NCI-H748 (cell line): Measurements from ENCODE around the gene RNASE9.
"Not testable (repeated sequence)": the region's sequence is repeated elsewhere in the genome, so short reads cannot be mapped to it uniquely, and the experiment has no call there.

Source experiments
- DNase-seq: peaks from one replicate; lab custom pipeline; 2025; ENCODE audit not compliant: unreplicated experiment; lab: John Stamatoyannopoulos, UW

RNASE9 gene

GRCh38 chr14:20560961-20561360, at the start of gene RNASE9:
RNASE9 (minus strand) TSS chr14:20561047.
- DNase-seq, result no peak

GRCh38 chr14:20610002-20610765, 49.3 kb upstream of the RNASE9 start:
- peak; percentile 83 for DNase-seq

DNA sequence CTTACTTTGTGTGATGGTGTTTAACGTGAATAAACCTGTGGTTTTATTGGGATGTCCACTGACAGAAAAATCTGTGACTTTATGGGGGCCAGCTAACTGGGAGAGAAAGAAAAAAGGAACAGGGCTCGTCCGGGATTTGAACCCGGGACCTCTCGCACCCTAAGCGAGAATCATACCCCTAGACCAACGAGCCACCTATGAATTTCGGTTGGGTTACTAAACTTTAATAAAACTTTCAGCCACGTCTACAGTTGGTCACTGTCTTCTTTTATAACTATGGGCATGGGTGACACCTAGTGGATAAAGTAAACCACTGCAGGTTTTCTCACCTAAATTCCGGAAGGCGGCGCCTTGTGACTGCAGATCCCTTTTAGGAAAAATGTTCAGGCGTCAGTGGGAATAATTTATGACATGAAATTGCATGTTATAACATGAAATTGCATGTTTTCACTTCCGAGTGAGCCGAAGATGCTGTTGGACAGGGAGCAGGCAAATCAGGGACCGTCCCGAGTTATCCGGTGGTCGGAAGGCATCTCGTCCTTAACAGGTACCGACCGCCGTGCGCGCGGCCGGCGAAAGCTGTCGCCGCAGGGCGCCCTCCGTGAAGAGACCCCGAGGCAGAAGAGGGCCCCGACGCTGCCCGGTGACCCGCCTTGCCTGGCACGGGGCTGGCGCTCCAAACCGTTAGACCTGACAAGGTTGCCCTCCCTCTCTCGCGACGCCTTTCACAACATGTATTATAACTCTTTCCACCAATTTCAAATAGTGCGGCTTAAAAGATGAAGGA, 48.6 kb upstream of the RNASE9 start:
- peak; percentile 82 for DNase-seq

GRCh38 chr14:20608383-20609110, 47.7 kb upstream of the RNASE9 start:
- DNase-seq, result no peak

DNA sequence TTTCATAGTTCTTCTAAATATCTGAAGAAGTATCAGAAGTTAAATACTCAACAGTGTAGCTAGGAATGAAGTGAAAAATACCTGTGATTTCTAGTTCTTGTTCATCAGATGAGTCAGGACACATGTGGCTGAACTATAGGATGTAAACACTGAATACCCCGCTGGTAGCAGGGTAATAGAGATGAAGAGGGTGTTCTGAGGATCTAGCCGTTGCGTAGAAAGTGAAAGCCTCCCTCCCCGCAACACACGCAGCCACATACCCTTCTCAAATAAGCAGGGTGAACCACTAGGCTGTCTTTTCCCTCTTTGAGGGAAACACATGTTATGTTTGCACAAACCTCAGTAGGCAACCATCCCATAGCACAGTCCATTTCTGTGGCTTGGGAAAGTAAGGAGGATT, 46.8 kb upstream of the RNASE9 start:
- no peak for DNase-seq

DNA sequence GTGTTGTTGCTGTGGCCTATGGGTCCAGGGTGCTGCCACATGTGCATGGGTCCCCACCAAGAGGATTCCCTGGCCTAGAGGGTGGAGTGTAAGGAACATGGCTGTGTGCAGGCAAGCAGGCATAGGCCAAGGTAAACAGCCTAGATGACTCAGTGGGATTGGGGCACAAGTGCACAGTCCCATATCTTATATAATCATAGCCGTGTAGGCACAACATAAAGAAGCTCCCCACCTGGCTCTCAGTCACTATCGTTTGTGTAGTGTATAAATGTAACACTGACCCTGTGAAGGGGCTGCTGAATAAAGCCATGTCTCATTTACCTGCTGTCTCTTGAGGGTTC, 46.0 kb upstream of the RNASE9 start:
- no peak for DNase-seq

DNA sequence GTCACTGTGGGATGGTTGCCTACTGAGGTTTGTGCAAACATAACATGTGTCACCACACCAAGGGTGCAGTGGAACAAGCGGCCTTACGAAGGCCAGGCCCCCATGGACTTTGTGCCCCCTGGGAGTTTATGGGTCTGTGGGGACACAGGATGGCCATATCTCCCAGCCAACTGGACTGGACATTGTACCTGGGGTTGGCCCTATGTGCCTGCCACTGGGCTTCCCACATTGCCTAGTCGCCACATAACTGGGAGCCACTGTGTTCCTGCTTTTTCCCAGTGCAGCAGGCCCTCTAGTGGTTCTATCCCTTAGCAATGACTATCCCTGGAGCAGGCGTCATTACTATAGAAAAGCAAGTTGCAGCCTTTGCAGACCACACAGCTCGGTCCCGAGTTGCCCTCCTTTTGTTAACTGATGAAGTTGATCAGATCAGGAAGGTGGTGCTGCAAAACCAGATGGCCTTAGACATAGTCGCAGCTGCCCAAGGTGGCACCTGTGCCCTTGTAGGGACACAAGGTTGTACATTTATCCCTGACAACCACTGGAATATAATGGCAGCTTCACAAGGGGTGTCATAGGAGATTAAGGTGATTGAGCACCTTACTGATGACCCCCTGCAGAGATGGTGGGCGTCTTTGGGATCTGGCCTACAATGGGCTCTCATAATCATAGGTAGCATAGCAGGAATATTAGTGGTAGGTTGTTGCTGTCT, 45.5 kb upstream of the RNASE9 start:
- DNase-seq, result peak; percentile 51

DNA sequence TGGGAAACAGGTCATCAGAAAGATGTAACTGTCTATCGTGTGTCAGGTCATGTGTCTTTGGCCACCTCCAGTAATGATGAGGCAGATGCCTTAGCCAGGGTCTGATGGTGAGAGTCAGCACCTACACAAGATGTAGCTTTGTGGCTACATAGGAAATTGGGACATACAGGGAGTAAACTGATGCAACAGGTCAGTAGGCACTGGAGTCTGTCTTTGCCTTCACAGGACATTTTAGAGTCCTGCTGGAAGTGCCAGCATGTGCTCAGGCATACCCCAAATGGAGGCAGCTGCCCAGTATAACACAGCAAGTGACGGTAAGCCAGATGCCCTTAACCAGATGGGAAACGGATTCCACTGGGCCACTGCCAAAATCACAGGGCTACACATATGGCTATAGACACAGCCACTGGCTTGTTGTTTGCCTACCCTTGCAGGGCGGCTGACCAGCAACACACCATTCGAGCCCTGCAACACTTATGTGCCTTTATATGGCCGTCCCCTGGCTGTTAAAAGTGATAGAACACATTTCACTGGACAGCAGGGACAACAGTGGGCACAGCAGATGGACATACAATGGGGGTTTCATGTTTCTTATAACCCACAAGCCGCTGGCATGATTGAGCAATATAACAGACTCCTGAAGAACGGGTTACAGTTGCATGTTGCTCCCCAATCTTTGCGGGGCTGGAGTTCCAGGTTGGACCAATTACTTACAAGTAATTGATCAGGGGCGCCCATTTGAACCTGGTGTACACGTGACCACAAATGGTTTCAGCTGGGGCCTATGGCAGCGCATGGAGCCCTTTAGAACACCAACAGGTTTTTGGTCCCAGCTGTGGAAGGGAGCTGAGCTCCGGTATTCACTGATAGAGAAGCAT, 43.2 kb upstream of the RNASE9 start:
- DNase-seq, result no peak

DNA sequence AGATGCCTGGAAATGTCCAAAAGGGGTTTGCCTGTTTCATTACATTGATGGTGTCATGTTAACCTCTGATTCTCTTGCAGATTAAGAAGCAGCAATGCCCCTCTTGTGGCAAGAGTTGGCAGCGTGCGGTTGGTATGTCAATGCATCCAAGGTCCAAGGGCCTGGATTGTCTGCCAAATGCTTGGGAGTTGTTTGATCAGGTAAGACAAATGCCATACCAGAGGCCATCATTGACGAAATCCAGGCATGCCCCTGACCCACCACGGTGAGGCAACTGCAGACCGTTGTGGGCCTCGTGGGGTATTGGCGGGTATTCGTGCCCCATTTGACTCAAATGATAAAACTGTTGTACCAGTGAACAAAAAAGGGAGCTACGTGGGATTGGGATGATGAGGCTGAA, 41.7 kb upstream of the RNASE9 start:
- DNase-seq, result no peak

GRCh38 chr14:20601522-20601921, 40.7 kb upstream of the RNASE9 start:
- DNase-seq, result no peak

DNA sequence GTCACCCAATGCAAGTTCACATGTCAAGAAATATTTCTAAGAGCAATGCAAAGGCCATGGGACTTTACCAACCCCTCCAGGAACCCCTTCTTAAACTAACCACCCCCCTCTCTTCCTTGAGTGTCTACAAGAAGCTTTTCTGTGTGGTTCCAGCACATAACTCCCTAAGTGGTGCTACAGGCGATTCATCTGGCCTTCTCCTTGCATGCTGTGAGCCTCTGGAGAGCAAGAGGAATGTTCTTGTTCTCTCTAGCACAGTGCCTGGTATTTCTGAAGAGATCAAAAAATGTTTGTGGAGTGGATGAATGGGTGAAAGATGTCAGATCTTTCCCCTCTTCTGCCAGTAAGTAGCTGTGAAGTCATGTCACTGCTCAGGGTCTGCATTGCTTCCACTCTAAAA, 36.3 kb upstream of the RNASE9 start:
- DNase-seq, result no peak

GRCh38 chr14:20595726-20596125, 34.9 kb upstream of the RNASE9 start:
- DNase-seq, result not testable (repeated sequence)

DNA sequence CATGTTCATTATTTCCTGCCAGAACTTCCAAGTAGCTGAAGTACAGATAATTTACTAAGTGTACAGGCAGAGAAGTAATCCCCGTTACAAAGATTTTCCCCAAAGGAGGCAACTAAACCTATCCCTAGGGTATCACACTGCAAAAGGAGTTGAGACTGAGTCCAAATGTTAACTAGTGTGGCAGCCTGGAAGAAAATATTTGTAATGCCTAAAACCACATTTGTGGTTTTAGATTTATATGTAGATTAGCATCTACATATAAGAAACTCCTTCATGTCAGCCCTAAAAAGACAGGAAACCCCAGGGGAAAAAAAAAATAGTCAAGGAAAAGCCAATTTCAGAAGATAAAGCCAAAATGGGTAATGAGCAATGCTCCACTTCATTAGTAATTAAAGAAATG, 31.7 kb upstream of the RNASE9 start:
- no peak for DNase-seq

DNA sequence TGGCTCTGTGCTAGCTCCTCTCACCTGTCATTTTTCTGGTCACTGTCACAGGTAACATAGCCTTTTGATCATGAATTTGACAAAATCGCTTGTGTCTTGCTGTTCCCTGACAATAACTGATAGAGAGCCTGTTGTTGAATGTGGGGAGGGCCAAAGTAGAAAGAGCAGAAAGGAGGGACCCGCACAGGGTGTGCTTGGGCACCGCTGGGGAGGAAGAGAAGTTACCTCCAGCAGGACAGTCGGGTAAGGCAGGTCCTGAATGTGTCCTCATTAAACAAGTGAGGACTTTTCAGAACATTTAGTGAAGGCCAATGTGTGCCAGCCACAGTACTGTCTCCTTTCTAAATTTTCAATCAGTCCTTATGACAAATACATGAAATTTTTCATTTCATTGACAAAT, 30.4 kb upstream of the RNASE9 start, which contains the start of gene RNASE12:
TSS of gene RNASE12 (minus strand) at position 142 of the 400 bp plus-strand sequence. CDS start 653 bp downstream, outside the sequence.
- no peak for DNase-seq

GRCh38 chr14:20587489-20588154, 26.8 kb upstream of the RNASE9 start, which contains the start of gene RNASE11:
RNASE11 (minus strand) TSS chr14:20588001.
- DNase-seq, result no peak

- no peak for DNase-seq
Measured at GRCh38 chr14:20583908-20584307, 23.1 kb upstream of the RNASE9 start.

DNA sequence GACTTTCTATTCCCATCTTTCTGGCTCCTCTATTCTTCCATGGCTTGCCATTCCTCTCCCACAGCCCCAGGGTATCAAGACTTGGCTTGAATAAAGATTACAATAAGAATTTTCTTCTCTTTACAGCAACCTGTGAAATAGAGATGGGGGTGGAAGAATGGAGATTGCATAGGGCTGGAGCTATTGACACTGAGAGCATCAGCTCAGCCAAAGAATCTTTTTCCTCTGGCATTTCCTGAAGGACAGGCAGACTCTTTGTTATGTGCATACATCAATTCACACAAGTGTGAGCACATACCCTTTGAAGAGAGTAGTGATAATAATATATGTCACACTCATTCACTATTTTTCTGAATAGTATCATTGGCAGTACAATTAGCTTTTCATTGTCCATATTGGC, 22.3 kb upstream of the RNASE9 start:
- DNase-seq, result no peak

DNA sequence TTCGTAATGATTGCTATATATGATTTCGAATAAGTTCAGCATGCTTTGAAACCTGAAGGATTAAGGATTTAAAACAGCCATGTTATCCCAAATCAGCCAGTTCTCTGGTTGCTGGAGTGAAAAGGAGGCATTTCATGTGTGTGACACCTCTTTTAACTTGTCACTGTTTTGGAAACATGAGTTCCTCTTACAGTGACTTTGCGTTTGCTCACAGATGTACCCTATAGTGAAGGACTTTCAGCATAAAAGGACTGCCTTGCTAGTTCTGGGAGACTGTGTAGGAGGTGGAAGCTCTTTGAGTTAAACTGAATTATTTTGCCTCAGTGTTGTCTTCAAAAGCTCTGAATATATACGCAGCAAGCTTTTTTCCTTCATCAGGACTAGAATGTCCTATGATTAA, 19.4 kb upstream of the RNASE9 start:
- no peak for DNase-seq

DNA sequence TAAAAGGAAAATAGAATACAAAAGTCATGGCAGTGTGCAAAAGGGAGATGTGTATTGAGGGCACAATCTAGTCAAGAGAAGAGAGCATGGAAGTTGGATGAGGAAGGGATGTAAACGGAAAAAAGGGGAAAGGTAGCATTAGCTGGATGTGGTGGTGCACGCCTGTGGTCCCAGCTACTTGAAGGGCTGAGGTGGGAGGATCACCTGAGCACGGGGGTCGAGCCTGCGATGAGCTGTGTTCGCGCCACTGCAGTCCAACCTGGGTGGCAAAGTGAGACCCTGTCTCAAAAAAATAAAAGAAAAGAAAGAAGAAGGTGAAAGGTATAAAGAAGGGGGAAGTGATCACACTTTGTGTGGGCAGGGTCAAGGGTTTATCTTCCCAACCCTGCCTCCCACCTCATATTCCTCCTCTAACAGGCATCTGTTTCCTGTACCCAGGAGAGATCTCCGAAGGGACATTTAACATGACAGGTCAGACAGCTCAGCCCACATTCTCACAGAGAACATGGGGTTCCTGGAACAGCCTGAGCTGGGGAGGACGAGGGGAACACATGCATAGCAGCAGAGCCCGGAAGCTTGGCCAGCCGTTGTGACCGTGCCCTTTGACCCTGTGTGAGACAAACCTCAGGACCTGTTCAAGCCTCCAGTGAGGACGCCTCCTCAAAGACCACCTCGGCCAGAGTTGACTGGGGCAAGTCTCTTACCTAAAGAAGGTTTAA, 18.1 kb upstream of the RNASE9 start:
- no peak for DNase-seq
